Posterior vena cava (tissue), 2 donors: ENCODE measurements around the gene AQP1. TPM values are rescaled to one million over a fixed set of nuclear protein-coding genes. Genes with fewer than 3 reads are reported as not detected.

Experiments
- DNase-seq: peaks from one replicate; pipeline ENCODE4 v3.0.0-alpha.2; 2020; ENCODE audit warnings: low spot score
- intact Hi-C, 2 donors: fragments of 100-400 bp; cut with DNase I; formaldehyde crosslinking; loops; one replicate each; pipeline versions ENCODE4 v1.14.1 to v1.14.2; 2022 to 2023
- total RNA-seq, 2 donors: library from RNA; stranded (reverse); fragmentation: NEBNext Ultra II Directional; extraction: Animal tissue kit (Norgen Biotek cat#: 25700); gene quantifications; one replicate each; pipeline ENCODE4 v1.2.1, GENCODE V29; 2021
- donor health status: DM: yes; HTN: yes; CAD: no.
- donor health status: DM: yes; HTN: yes; CAD: no.

Gene AQP1
- total RNA-seq, 2 donors from 2014 or later = 388 to 422 TPM

- intact Hi-C loops = no loop called here
- no peak for DNase-seq
Observed at GRCh38 chr7:30915005-30915601, 3.5 kb downstream of the AQP1 start.

GRCh38 chr7:30915751-30916150, 4.1 kb downstream of the AQP1 start:
- intact Hi-C loops = no loop called here
- no peak for DNase-seq

- intact Hi-C loops = no loop called here
- DNase-seq = no peak
Observed at GRCh38 chr7:30916255-30916654, 4.6 kb downstream of the AQP1 start.

GRCh38 chr7:30916767-30917166, 5.1 kb downstream of the AQP1 start:
- no peak for DNase-seq
- intact Hi-C loops = no loop called here

- intact Hi-C loops = no loop called here
- DNase-seq = no peak
Observed at GRCh38 chr7:30917216-30917893, 5.7 kb downstream of the AQP1 start.

- intact Hi-C loops = loop anchor here in 1 of 2 donors (2.0 kb wide), 1 partner anchor 128 kb away; no protein-coding TSS in a partner anchor
- DNase-seq = peak; percentile 58
Observed at GRCh38 chr7:30918676-30919075, 7.0 kb downstream of the AQP1 start.

- intact Hi-C loops = no loop called here
- peak; percentile 66 for DNase-seq
Observed at GRCh38 chr7:30920021-30920583, 8.4 kb downstream of the AQP1 start.

GRCh38 chr7:30920584-30921539, 9.2 kb downstream of the AQP1 start:
- DNase-seq = peak; percentile 92
- intact Hi-C loops = no loop called here

- peak; percentile 67 for DNase-seq
- intact Hi-C loops = no loop called here
Observed at GRCh38 chr7:30921540-30922401, 10.1 kb downstream of the AQP1 start.

GRCh38 chr7:30922596-30922995, 10.9 kb downstream of the AQP1 start:
- peak; percentile 69 for DNase-seq
- intact Hi-C loops = no loop called here

GRCh38 chr7:30923009-30923773, 11.5 kb downstream of the AQP1 start:
- intact Hi-C loops = no loop called here
- peak; percentile 68 for DNase-seq

GRCh38 chr7:30923774-30924413, 12.2 kb downstream of the AQP1 start:
- peak; percentile 65 for DNase-seq
- intact Hi-C loops = no loop called here

GRCh38 chr7:30924624-30925023, 13.0 kb downstream of the AQP1 start:
- DNase-seq = no peak
- intact Hi-C loops = no loop called here

GRCh38 chr7:30925117-30925516, 13.5 kb downstream of the AQP1 start:
- DNase-seq = no peak
- intact Hi-C loops = no loop called here

GRCh38 chr7:30925913-30926312, 14.3 kb downstream of the AQP1 start:
- intact Hi-C loops = no loop called here
- DNase-seq = peak; percentile 51

GRCh38 chr7:30926313-30926712, 14.7 kb downstream of the AQP1 start:
- intact Hi-C loops = no loop called here
- DNase-seq = peak; percentile 56

- intact Hi-C loops = no loop called here
- DNase-seq = peak; percentile 30
Observed at GRCh38 chr7:30927040-30927439, 15.4 kb downstream of the AQP1 start.

GRCh38 chr7:30927559-30927958, 15.9 kb downstream of the AQP1 start:
- intact Hi-C loops = no loop called here
- peak; percentile 41 for DNase-seq
